Activated naive CD4-positive, alpha-beta T cell treated with anti-CD3 and anti-CD28 coated beads, Interleukin-2, amount 50 U/mL, for 16 hours (primary cell): ENCODE measurements around the gene PRKG2.
"Not testable (repeated sequence)": the region's sequence is repeated elsewhere in the genome, so short reads cannot be mapped to it uniquely, and the experiment has no call there.

Source experiments
- DNase-seq: peaks from one replicate; pipeline ENCODE4 v3.0.0-alpha.2; 2020

The PRKG2 gene

GRCh38 chr4:81214881-81215868 is at the start of gene PRKG2:
Gene PRKG2, minus strand, starts transcription at chr4:81215222. Its CDS starts 10,175 bp downstream, at chr4:81205047.
- DNase-seq: no peak

GRCh38 chr4:81260443-81261101 is 45.5 kb upstream of the PRKG2 start:
- no peak for DNase-seq

- no peak for DNase-seq
Measured at GRCh38 chr4:81258841-81259550, 44.0 kb upstream of the PRKG2 start.

- DNase-seq: no peak
Measured at GRCh38 chr4:81257816-81258215, 42.8 kb upstream of the PRKG2 start.

- no peak for DNase-seq
Measured at GRCh38 chr4:81257021-81257420, 42.0 kb upstream of the PRKG2 start.

- DNase-seq: no peak
Measured at GRCh38 chr4:81256059-81256970, 41.3 kb upstream of the PRKG2 start.

- DNase-seq: no peak
Measured at GRCh38 chr4:81255524-81255923, 40.5 kb upstream of the PRKG2 start.

GRCh38 chr4:81250430-81250829 is 35.4 kb upstream of the PRKG2 start:
- no peak for DNase-seq

- no peak for DNase-seq
Measured at GRCh38 chr4:81245218-81246009, 30.4 kb upstream of the PRKG2 start.

GRCh38 chr4:81237791-81238190 is 22.8 kb upstream of the PRKG2 start:
- no peak for DNase-seq

GRCh38 chr4:81235982-81236749 is 21.1 kb upstream of the PRKG2 start:
- no peak for DNase-seq

- no peak for DNase-seq
Measured at GRCh38 chr4:81227968-81228367, 12.9 kb upstream of the PRKG2 start.

GRCh38 chr4:81227138-81227537 is 12.1 kb upstream of the PRKG2 start:
- DNase-seq: no peak

- no peak for DNase-seq
Measured at GRCh38 chr4:81225252-81225651, 10.2 kb upstream of the PRKG2 start.

- DNase-seq: not testable (repeated sequence)
Measured at GRCh38 chr4:81222082-81222472, 7.1 kb upstream of the PRKG2 start.

GRCh38 chr4:81221303-81222081 is 6.5 kb upstream of the PRKG2 start:
- DNase-seq: no peak

- no peak for DNase-seq
Measured at GRCh38 chr4:81220271-81220670, 5.2 kb upstream of the PRKG2 start.

GRCh38 chr4:81218206-81218605 is 3.2 kb upstream of the PRKG2 start:
- DNase-seq: no peak

- no peak for DNase-seq
Measured at GRCh38 chr4:81217779-81218178, 2.8 kb upstream of the PRKG2 start.

- no peak for DNase-seq
Measured at GRCh38 chr4:81215931-81216330, 909 bp upstream of the PRKG2 start.
